HepG2 (cell line): ENCODE results near the gene TF. TPM values are rescaled to one million over a fixed set of nuclear protein-coding genes. Genes with fewer than 3 reads are reported as not detected.

Experiments
- AGO2 ChIP-seq: fragments of 200-400 bp; formaldehyde crosslinking; optimal IDR thresholded peaks from 2 replicates; pipeline ENCODE3; 2017; ENCODE audit warnings: mild to moderate bottlenecking, low read depth, low read length, moderate library complexity
- ELK4 ChIP-seq: sonication (generic); formaldehyde crosslinking; IDR thresholded peaks from 2 replicates; pipeline ENCODE4 v1.9.0; 2021; ENCODE audit warnings: missing genetic modification reagents, borderline replicate concordance
- HBP1 ChIP-seq: IDR thresholded peaks from 2 replicates; pipeline ENCODE4 v1.6.1; 2016; ENCODE audit warnings: low read depth, control low read depth
- HMGXB3 ChIP-seq: sonication (generic); formaldehyde crosslinking; IDR thresholded peaks from 2 replicates; pipeline ENCODE4 v1.4.0; 2020; ENCODE audit warnings: missing genetic modification reagents, borderline replicate concordance
- MYC ChIP-seq: sonication (generic); formaldehyde crosslinking; IDR thresholded peaks from 2 replicates; pipeline ENCODE4 v1.9.0; 2021; ENCODE audit warnings: missing genetic modification reagents, borderline replicate concordance
- NCOA5 ChIP-seq: sonication (generic); formaldehyde crosslinking; IDR thresholded peaks from 2 replicates; pipeline ENCODE4 v1.4.0; 2020; ENCODE audit warnings: missing genetic modification reagents
- NCOR1 ChIP-seq: fragments of 200-600 bp; sonication (generic); IDR thresholded peaks from 2 replicates; pipeline ENCODE4 v1.7.0; 2017; ENCODE audit warnings: antibody characterized with exemption, low read length, borderline replicate concordance
- PBX2 ChIP-seq: IDR thresholded peaks from 2 replicates; pipeline ENCODE4 v1.6.1; 2016; ENCODE audit warnings: control low read depth
- POGZ ChIP-seq: sonication (generic); formaldehyde crosslinking; IDR thresholded peaks from 2 replicates; pipeline ENCODE4 v1.4.0; 2020; ENCODE audit warnings: mild to moderate bottlenecking, missing genetic modification reagents
- RBM22 ChIP-seq: fragments of 200-400 bp; formaldehyde crosslinking; optimal IDR thresholded peaks from 2 replicates; pipeline ENCODE3; 2017; ENCODE audit warnings: mild to moderate bottlenecking, low read length, moderate library complexity
- TOE1 ChIP-seq: sonication (generic); formaldehyde crosslinking; IDR thresholded peaks from 2 replicates; pipeline ENCODE4 v1.4.0; 2020; ENCODE audit warnings: mild to moderate bottlenecking, missing genetic modification reagents
- ZFP36L2 ChIP-seq: sonication (generic); formaldehyde crosslinking; IDR thresholded peaks from 2 replicates; pipeline ENCODE4 v1.4.0; 2020; ENCODE audit warnings: missing genetic modification reagents
- ZNF180 ChIP-seq: sonication (generic); formaldehyde crosslinking; IDR thresholded peaks from 2 replicates; pipeline ENCODE4 v1.4.0; 2020; ENCODE audit warnings: low read depth, missing genetic modification reagents, borderline replicate concordance
- ZNF260 ChIP-seq: sonication (generic); formaldehyde crosslinking; IDR thresholded peaks from 2 replicates; pipeline ENCODE4 v1.4.0; 2020; ENCODE audit warnings: missing genetic modification reagents, low read depth, mild to moderate bottlenecking, borderline replicate concordance
- ZNF282 ChIP-seq: fragments of 450-650 bp; IDR thresholded peaks from 2 replicates; pipeline ENCODE4 v1.6.1; 2018; ENCODE audit not compliant: partially characterized antibody
- ZSCAN12 ChIP-seq: sonication (generic); formaldehyde crosslinking; IDR thresholded peaks from 2 replicates; pipeline ENCODE4 v1.9.0; 2021; ENCODE audit warnings: mild to moderate bottlenecking, missing genetic modification reagents
- ZSCAN5A ChIP-seq: sonication (generic); formaldehyde crosslinking; IDR thresholded peaks from 2 replicates; pipeline ENCODE4 v1.8.0; 2022; ENCODE audit warnings: mild to moderate bottlenecking, missing genetic modification reagents, borderline replicate concordance
- polyA plus RNA-seq, 8 experiments: library from polyadenylated mRNA; depleted of rRNA in 3 of 8; stranded (reverse) in 7 of 8; unstranded in 1 of 8; fragments of >200 nt; fragmentation: Illumina TruSeq in 4 of 8; extraction: Trizol in 4 of 8; gene quantifications; 2 replicates each; pipeline versions ENCODE4 v1.2.1 to v1.2.3, GENCODE V29; 2011 to 2016; ENCODE audit warnings: low read depth in 4 of 8, missing spikeins in 1 of 8, mixed read lengths in 1 of 8; ENCODE audit not compliant: insufficient read depth in 1 of 8
- total RNA-seq, 5 experiments: library from RNA; depleted of rRNA; stranded (reverse); fragments of >200 nt; fragmentation: Illumina TruSeq; extraction: Trizol; gene quantifications; 2 replicates each; pipeline ENCODE4 v1.2.3, GENCODE V29; 2016; ENCODE audit warnings: low read depth in 1 of 5

The TF gene
- total and polyA plus RNA-seq, 2 of the 13 experiments (the other 11 are each of a cell fraction or from before 2014, with no cell fraction given): 10,074 to 11,821 TPM

GRCh38 chr3:133763797-133764683 lies 17.8 kb downstream of the TF start (continued):
- TF ChIP-seq ZFP36L2 (no peak), MYC (CRISPR knock-in tag) (no peak), NCOA5 (peak; percentile 77; the same call in 1 of the 2 replicates), RBM22 (peak; percentile 98), AGO2 (peak; percentile 28), HBP1 (no peak), PBX2 (CRISPR knock-in tag) (no peak), POGZ (CRISPR knock-in tag) (no peak), ZSCAN12 (no peak), ELK4 (CRISPR knock-in tag) (no peak), ZNF260 (no peak), HMGXB3 (CRISPR knock-in tag) (no peak), ZSCAN5A (CRISPR knock-in tag) (peak; percentile 60; the same call in 1 of the 2 replicates), ZNF282 (no peak), ZNF180 (CRISPR knock-in tag) (no peak), NCOR1 (no peak), TOE1 (no peak)
